SH-SY5Y (cell line): ENCODE results near the gene SOX4.

Experiments used
- GATA2 ChIP-seq: IDR thresholded peaks from 2 replicates; pipeline ENCODE4 v1.6.1; 2011; ENCODE audit warnings: mild to moderate bottlenecking, low read depth, low read length
- GATA3 ChIP-seq: IDR thresholded peaks from 2 replicates; pipeline ENCODE4 v1.6.1; 2011; ENCODE audit warnings: low read depth, mild to moderate bottlenecking, low read length, moderate library complexity

DNA sequence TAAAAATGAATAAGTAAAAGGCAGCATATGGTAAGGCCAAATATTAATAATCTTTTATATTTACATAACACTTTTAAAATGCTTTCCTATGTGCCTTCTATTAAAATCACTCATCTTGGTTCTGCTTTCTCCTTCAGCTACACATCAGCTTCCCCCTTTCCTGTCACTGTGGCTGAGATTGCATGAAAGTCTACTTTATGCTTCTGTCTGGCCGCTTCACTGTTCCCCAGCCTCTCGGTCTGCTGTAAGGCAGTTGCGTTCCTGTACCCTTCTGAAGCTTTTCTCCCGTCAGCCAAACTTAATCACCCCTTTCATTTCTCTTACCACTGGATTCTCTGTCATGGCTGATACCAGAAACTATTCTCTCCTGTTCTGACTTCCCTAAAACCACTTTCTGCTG lies 34.6 kb downstream of the SOX4 start:
- TF ChIP-seq GATA3 (no peak), GATA2 (no peak)
